Breast epithelium (tissue), 4 donors: ENCODE data around the gene ARL6IP4. TPM values are rescaled to one million over a fixed set of nuclear protein-coding genes. Genes with fewer than 3 reads are reported as not detected.

Source experiments
- DNase-seq, 2 donors: peaks; one replicate each; pipeline ENCODE4 v3.0.0-alpha.2; 2019; ENCODE audit warnings: low spot score in 2 of 2
- H3K27ac ChIP-seq, 2 donors: fragments of 200-600 bp; sonication (generic) in 1 of 2; one replicate each; pipeline ENCODE4 v1.5.1; 2016 to 2019; ENCODE audit warnings: mild to moderate bottlenecking in 1 of 2
- H3K27me3 ChIP-seq, 2 donors: fragments of 200-600 bp; sonication (generic) in 1 of 2; one replicate each; pipeline versions ENCODE4 v1.5.1 to v1.6.0; 2017 to 2019; ENCODE audit warnings: control low read depth in 1 of 2, mild to moderate bottlenecking in 1 of 2
- H3K36me3 ChIP-seq: fragments of 200-600 bp; one replicate; pipeline ENCODE4 v1.5.1; 2019
- H3K4me1 ChIP-seq, 2 donors: fragments of 200-600 bp; sonication (generic); one replicate each; pipeline ENCODE4 v1.5.1; 2016 to 2019; ENCODE audit warnings: control low read depth in 1 of 2
- H3K4me3 ChIP-seq, 3 donors: fragments of 200-600 bp; sonication (generic); 1 replicate in 2 of 3; 2 replicates in 1 of 3; pipeline ENCODE4 v1.5.1; 2016 to 2019; ENCODE audit warnings: mild to moderate bottlenecking in 3 of 3, moderate library complexity in 2 of 3
- H3K9me3 ChIP-seq, 2 donors: fragments of 200-600 bp; sonication (generic) in 1 of 2; one replicate each; pipeline ENCODE4 v1.5.1; 2016 to 2019; ENCODE audit warnings: control low read depth in 1 of 2
- POLR2A ChIP-seq: fragments of 450-650 bp; IDR thresholded peaks from one replicate; pipeline ENCODE4 v1.6.1; 2016; ENCODE audit warnings: antibody characterized with exemption, mild to moderate bottlenecking, moderate library complexity
- POLR2AphosphoS5 ChIP-seq, 3 donors: sonication (generic); formaldehyde crosslinking; IDR thresholded peaks; one replicate each; pipeline ENCODE4 v1.6.1; 2017; ENCODE audit warnings: antibody characterized with exemption in 3 of 3
- intact Hi-C: fragments of 100-400 bp; cut with DNase I; formaldehyde crosslinking; loops from one replicate; pipeline ENCODE4 v1.15.1; 2023; ENCODE audit warnings: low total_unique reads
- total RNA-seq, 3 donors: library from RNA; depleted of rRNA; stranded (reverse); fragments of >200 nt; gene quantifications; one replicate each; pipeline ENCODE4 v1.1.0, GENCODE V29; 2016
- TF ChIP-seq, protein P1 (sequence below), 3 donors: fragments of 450-650 bp; IDR thresholded peaks; one replicate each; pipeline ENCODE4 v1.5.1; 2016 to 2017; ENCODE audit warnings: antibody characterized with exemption in 3 of 3, mild to moderate bottlenecking in 3 of 3, moderate library complexity in 3 of 3

The ARL6IP4 gene
- total RNA-seq, 3 donors from 2014 or later: 196 to 279 (median 234) TPM

DNA sequence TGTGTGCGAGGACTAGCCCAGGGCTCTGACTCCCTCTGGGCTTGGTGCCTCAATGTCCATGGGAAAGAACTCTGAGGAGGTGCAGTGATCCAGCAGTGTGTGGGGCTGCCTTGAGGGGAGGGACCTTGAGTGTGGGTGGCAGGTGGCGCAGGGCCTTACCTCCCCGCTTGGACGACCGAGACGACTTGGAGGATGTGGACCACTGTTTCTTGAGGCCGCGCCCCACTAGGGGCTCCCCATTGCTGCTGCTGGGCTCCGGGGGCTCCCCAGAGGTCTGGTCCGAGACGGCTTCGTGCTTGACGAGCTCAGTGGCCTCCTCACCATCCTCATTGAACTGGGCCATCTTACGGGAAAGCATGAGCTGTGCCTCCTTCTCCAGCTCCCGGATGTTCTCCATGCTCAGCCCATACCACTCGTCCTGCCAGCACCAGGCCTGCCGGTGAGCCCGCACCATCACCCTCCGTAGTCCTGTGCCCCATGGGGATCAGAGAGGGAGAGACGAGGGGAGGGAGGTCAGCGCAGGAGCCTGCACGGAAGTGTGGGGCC, 24.7 kb downstream of the ARL6IP4 start:
- intact Hi-C loops: no loop called here
- Histone ChIP-seq H3K27me3 (no peaks in the 10 kb centered on the region), H3K27ac (no peak overlapping the region), H3K4me1 (no peaks in the 10 kb centered on the region), H3K4me3 (no peak overlapping the region), H3K36me3 (no peaks in the 10 kb centered on the region), H3K9me3 (no peaks in the 10 kb centered on the region)
- TF ChIP-seq, protein P1, sequence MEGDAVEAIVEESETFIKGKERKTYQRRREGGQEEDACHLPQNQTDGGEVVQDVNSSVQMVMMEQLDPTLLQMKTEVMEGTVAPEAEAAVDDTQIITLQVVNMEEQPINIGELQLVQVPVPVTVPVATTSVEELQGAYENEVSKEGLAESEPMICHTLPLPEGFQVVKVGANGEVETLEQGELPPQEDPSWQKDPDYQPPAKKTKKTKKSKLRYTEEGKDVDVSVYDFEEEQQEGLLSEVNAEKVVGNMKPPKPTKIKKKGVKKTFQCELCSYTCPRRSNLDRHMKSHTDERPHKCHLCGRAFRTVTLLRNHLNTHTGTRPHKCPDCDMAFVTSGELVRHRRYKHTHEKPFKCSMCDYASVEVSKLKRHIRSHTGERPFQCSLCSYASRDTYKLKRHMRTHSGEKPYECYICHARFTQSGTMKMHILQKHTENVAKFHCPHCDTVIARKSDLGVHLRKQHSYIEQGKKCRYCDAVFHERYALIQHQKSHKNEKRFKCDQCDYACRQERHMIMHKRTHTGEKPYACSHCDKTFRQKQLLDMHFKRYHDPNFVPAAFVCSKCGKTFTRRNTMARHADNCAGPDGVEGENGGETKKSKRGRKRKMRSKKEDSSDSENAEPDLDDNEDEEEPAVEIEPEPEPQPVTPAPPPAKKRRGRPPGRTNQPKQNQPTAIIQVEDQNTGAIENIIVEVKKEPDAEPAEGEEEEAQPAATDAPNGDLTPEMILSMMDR (IDR thresholded peaks at IDR 0.05): no peak
- TF ChIP-seq POLR2AphosphoS5 (IDR thresholded peaks at IDR 0.05): no peak
- TF ChIP-seq POLR2A: no peak
- no peak for DNase-seq

DNA sequence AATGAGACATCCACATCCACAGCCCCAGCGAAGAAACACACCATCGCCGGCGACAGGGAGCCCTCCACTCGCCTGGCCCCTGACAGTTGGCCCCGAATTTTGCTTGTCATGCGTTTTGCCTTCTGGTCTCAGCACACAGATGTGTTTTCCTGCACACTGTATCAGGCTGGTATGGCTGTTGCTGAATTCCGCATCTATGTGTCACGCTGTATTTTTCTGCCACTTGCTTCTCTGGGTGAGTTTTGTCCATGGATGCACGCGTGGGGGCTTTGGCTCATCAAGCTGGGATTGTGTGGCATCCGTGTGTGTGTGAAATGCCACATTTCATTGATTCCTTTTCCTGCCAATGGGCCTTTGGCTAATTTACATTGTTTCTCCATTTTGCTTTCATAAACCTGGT, 26.5 kb downstream of the ARL6IP4 start:
- no peaks in the 10 kb centered on the region for H3K9me3 ChIP-seq
- H3K4me3 ChIP-seq: no peak overlapping the region
- TF ChIP-seq POLR2A: no peak
- TF ChIP-seq, protein P1 (IDR thresholded peaks at IDR 0.05): no peak
- no peak for TF ChIP-seq POLR2AphosphoS5 (IDR thresholded peaks at IDR 0.05)
- H3K27ac ChIP-seq: no peak overlapping the region
- no peak for DNase-seq
- no peaks in the 10 kb centered on the region for H3K27me3 ChIP-seq
- H3K4me1 ChIP-seq: no peaks in the 10 kb centered on the region
- intact Hi-C loops: no loop called here
- no peaks in the 10 kb centered on the region for H3K36me3 ChIP-seq

DNA sequence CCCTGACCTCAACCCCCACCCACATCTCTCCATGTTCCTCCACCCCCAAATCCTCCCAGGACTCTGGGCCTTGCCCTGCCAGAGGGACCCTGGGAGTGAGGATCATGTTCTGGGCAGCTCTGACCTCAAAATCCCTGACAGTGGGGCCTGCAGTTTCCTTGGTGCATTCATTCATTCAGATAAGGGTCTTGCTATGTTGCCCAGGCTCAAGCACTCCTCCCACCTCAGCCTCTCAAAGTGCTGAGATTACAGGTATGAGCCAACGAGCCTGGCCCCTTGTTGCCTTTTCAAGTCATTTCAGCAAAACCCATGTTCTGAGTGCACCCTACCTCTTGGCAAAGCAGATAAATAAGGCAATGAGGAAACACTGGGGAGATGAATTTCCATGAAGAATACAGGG, 29.6 kb downstream of the ARL6IP4 start:
- H3K4me1 ChIP-seq: no peaks in the 10 kb centered on the region
- DNase-seq: no peak
- no peaks in the 10 kb centered on the region for H3K27me3 ChIP-seq
- H3K36me3 ChIP-seq: no peaks in the 10 kb centered on the region
- H3K27ac ChIP-seq: no peak overlapping the region
- H3K9me3 ChIP-seq: no peaks in the 10 kb centered on the region
- no peak overlapping the region for H3K4me3 ChIP-seq
- intact Hi-C loops: loop anchor here (5.0 kb wide), 1 partner anchor 362 kb away; no protein-coding TSS in a partner anchor
- TF ChIP-seq POLR2A: no peak
- TF ChIP-seq, protein P1 (IDR thresholded peaks at IDR 0.05): no peak
- no peak for TF ChIP-seq POLR2AphosphoS5 (IDR thresholded peaks at IDR 0.05)

DNA sequence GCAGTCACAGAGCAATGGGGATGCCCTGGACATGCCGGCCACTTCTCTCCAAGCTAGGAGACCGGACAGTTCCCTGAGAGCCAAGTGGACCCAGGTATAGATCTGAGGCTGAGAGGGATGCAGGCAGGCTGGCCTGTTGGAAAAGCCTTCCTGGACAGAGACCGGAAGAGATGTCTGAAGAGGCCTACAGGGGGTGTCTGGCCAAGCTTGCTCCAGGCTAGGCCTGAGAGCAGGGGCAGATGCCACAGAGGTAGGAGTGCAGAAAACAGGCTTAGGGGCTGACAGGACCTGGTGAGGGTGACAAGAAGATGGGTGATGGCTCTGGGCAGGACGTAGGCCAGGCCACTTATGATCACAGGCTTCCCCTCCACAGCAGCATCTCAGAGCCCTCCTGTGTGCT, 30.2 kb downstream of the ARL6IP4 start:
- Histone ChIP-seq H3K27me3 (no peaks in the 10 kb centered on the region), H3K36me3 (no peaks in the 10 kb centered on the region), H3K9me3 (no peaks in the 10 kb centered on the region), H3K27ac (no peak overlapping the region), H3K4me3 (no peak overlapping the region), H3K4me1 (no peaks in the 10 kb centered on the region)
- no peak for DNase-seq
- intact Hi-C loops: loop anchor here (5.0 kb wide), 1 partner anchor 362 kb away; no protein-coding TSS in a partner anchor
- TF ChIP-seq, protein P1 (IDR thresholded peaks at IDR 0.05): no peak
- no peak for TF ChIP-seq POLR2AphosphoS5 (IDR thresholded peaks at IDR 0.05)
- TF ChIP-seq POLR2A: no peak

DNA sequence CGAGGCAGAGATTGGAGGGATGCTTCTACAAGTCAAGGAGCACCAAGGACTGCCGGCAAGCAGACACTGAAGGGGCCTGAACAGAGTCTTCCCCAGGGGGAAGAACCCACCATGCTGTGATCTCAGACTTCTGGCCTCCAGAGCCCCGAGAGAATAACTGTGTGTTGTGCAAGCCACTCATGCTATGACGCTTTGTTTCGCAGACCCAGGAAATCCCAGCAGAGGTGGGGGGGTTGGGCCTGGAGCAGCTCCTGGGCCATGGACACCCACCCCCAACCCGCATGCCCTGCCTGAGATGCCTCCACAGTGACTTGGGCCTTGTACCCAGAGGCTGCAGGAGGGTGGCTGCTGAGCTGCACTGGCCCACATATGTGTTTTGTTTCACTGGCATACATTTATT, 31.2 kb downstream of the ARL6IP4 start:
- no peak for TF ChIP-seq POLR2A
- TF ChIP-seq, protein P1 (IDR thresholded peaks at IDR 0.05): no peak
- TF ChIP-seq POLR2AphosphoS5 (IDR thresholded peaks at IDR 0.05): no peak
- Histone ChIP-seq H3K4me1 (no peaks in the 10 kb centered on the region), H3K27me3 (no peaks in the 10 kb centered on the region), H3K4me3 (no peak overlapping the region), H3K36me3 (no peaks in the 10 kb centered on the region), H3K27ac (no peak overlapping the region), H3K9me3 (no peaks in the 10 kb centered on the region)
- DNase-seq: no peak
- intact Hi-C loops: loop anchor here (5.0 kb wide), 1 partner anchor 361 kb away; no protein-coding TSS in a partner anchor
